Brain microvascular endothelial cell (primary cell): Measurements from ENCODE around the gene ZFPL1.

Experiments
- DNase-seq: peaks from one replicate; pipeline ENCODE4 v3.0.0-alpha.2; 2020
- H3K27ac ChIP-seq: fragments of 250-450 bp; sonication (Bioruptor Pico); 2 replicates; pipeline ENCODE4 v1.5.1; 2020; ENCODE audit warnings: mild to moderate bottlenecking, moderate library complexity
- H3K27me3 ChIP-seq: fragments of 250-450 bp; sonication (Bioruptor Pico); replicated peaks from 2 replicates; pipeline ENCODE4 v1.5.1; 2020; ENCODE audit warnings: mild to moderate bottlenecking
- H3K36me3 ChIP-seq: fragments of 250-450 bp; sonication (Bioruptor Pico); replicated peaks from 2 replicates; pipeline ENCODE4 v1.5.1; 2020; ENCODE audit warnings: mild to moderate bottlenecking
- H3K4me3 ChIP-seq: 2 replicates; pipeline ENCODE4 v1.5.1; 2011; ENCODE audit warnings: low read depth, mild to moderate bottlenecking, control low read depth, low read length, moderate library complexity
- CTCF ChIP-seq: IDR thresholded peaks from 2 replicates; pipeline ENCODE4 v1.5.1; 2011; ENCODE audit warnings: low read depth, mild to moderate bottlenecking, moderate library complexity, low read length, control low read depth, inconsistent platforms; ENCODE audit errors: missing control alignments
- in situ Hi-C: cut with HindIII; loops from 2 replicates; pipeline ENCODE4 v1.10.0; 2017; ENCODE audit warnings: low sequenced_read_pairs, low pct_ligation_motif_present

ZFPL1 gene

GRCh38 chr11:65132988-65133700 lies 49.1 kb downstream of the ZFPL1 start:
- no peak for TF ChIP-seq CTCF
- Histone ChIP-seq H3K27ac (peak overlapping the region; percentile 100), H3K4me3 (peak overlapping the region; percentile 94), H3K36me3 (peaks cover 45% of the 10 kb centered on the region), H3K27me3 (no peaks in the 10 kb centered on the region)
- in situ Hi-C loops, result no loop called here
- DNase-seq, result no peak

- Histone ChIP-seq H3K36me3 (peaks cover 40% of the 10 kb centered on the region), H3K4me3 (peak overlapping the region; percentile 94), H3K27ac (peak overlapping the region; percentile 100), H3K27me3 (no peaks in the 10 kb centered on the region)
- in situ Hi-C loops, result no loop called here
- DNase-seq, result no peak
- no peak for TF ChIP-seq CTCF
Measured at GRCh38 chr11:65133724-65134123, 49.7 kb downstream of the ZFPL1 start.

- H3K27me3 ChIP-seq, result no peaks in the 10 kb centered on the region
- DNase-seq, result peak; percentile 79
- in situ Hi-C loops, result no loop called here
- H3K27ac ChIP-seq, result peak within 1 kb of the TSS; percentile 100
- TF ChIP-seq CTCF, result no peak
- H3K4me3 ChIP-seq, result peak within 1 kb of the TSS; percentile 94
- H3K36me3 ChIP-seq, result peaks cover 33% of the 10 kb centered on the region
Measured at GRCh38 chr11:65134240-65134951, 50.4 kb downstream of the ZFPL1 start, which contains the start of gene SYVN1. Gene SYVN1, minus strand, starts transcription at chr11:65134519. Its CDS starts 918 bp downstream, at chr11:65133601.

GRCh38 chr11:65134952-65135632 lies 51.1 kb downstream of the ZFPL1 start:
- Histone ChIP-seq H3K4me3 (peak overlapping the region; percentile 94), H3K27me3 (no peaks in the 10 kb centered on the region), H3K27ac (peak overlapping the region; percentile 100), H3K36me3 (peaks cover 26% of the 10 kb centered on the region)
- peak; percentile 95 for DNase-seq
- TF ChIP-seq CTCF, result no peak
- in situ Hi-C loops, result no loop called here

GRCh38 chr11:65135633-65136145 lies 51.7 kb downstream of the ZFPL1 start:
- in situ Hi-C loops, result no loop called here
- Histone ChIP-seq H3K27ac (no peak overlapping the region), H3K27me3 (no peaks in the 10 kb centered on the region), H3K4me3 (peak overlapping the region; percentile 94), H3K36me3 (peaks cover 23% of the 10 kb centered on the region)
- no peak for TF ChIP-seq CTCF
- DNase-seq, result no peak
